Fibroblast of skin of right biceps (primary cell): ENCODE data around the gene GRIK1.
"Not testable (repeated sequence)": the region's sequence is repeated elsewhere in the genome, so short reads cannot be mapped to it uniquely, and the experiment has no call there.

Experiments
- DNase-seq: peaks from one replicate; pipeline ENCODE4 v3.0.0-alpha.2; 2013

Gene GRIK1

DNA sequence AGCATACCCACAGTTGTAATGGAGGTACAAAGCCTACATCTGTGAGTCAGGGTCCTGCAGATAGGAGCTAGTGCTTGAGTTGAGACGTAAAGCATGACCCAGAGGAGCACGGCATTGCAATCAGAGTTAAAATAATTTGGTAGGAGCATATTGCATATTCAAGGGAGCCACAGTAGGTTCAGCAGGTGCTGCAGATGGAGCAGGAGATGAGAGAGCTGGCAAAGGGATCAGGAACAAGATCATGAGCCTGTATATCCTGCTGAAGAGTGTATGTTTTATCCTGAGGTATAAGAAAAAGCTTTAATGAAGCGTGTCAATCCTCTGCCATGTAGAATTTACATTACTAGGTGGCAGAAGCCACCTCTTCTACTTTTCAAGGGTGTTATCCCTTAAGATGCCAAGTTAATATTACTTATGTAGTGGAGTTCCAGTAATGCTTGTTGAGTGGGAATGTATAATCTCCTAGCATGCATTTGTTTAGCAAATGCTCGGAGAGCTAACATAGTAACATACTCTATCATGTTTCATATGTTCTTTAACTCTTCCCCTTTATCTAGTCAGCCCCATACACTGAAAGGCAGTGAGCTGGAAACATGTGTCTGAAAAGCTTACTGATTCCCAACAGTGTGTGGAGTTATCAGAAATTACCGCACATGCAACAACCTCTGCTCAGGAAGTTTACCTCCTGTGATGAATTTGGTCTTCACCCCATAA lies 300.3 kb downstream of the GRIK1 start:
- DNase-seq, result no peak

DNA sequence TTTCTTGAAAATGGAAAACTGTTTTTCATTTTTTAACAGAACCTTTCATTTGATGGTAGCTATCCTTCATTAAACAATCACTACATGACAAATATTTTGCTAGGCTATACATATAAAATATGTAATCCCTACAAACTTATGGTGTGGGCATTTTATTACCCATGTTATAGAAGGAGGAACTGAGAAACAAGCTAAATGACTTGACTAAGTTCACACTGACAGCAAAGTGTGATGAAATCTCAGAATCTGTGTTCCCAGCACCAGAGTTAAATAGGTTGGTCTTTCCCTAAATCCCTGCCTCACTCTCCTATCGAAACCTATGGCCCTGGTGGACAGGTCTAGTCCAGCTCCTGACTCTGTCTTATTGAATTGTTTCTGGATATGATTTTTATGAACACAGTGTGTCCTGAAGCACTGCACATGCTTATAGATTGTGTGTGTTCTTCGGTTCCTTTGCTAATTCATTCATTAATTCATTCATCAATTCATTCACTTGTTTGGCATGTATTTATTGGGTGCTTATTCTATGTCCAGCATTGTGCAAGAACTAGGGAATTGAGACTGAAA lies 301.0 kb downstream of the GRIK1 start:
- DNase-seq, result no peak

DNA sequence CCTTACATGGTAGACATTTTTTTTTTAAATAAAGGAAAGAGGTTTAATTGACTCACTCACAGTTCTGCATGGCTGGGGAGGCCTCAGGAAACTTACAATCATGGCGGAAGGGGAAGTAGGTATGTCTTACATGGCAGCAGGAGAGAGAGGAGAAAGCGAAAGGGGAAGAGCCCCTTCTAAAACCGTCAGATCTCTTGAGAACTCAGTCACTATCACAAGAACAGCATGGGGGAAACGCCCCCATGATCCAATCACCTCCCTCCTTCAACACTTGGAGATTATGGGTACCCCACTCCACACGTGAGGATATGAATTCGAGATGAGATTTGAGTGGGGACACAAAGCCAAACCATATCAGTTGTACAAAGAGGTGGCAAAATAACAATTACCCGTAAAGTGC lies 301.7 kb downstream of the GRIK1 start:
- DNase-seq, result no peak

DNA sequence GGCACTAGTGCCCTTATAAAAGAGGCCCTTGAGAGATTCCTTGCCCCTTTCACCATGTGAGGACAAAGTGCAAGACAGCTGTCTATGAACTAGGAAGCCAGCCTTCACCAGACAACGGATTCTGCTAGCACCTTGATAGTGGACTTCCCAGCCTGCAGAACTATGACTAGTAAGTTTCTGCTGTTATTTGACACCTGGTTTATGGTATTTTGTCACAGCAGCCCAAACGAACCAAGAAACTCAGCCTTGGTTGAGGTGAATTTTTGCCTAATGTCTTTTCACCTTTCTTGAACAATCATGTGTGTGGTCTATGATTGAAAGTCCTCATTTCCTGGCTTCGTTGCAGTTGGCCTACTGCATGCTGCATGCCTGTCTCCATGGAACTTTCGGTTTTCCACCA lies 302.2 kb downstream of the GRIK1 start:
- no peak for DNase-seq

DNA sequence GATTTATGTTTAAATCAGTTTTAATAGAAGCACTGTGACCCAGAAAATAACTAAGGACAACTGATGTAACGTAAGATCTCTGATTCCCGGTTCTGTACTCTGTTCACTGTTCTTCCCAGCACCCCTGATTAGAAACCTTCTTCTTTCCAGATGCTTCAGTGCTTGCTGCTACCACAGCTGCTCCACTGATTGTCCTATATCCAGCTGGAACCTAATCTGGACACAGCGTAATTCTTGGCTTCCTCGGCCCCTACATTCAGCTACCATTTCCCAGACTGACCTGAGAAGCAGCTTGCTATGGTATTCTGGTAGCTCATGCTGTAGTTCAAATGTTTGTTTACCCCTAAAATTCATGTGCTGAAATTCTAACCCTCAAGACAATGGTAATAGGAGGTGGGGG lies 302.7 kb downstream of the GRIK1 start:
- DNase-seq, result no peak

DNA sequence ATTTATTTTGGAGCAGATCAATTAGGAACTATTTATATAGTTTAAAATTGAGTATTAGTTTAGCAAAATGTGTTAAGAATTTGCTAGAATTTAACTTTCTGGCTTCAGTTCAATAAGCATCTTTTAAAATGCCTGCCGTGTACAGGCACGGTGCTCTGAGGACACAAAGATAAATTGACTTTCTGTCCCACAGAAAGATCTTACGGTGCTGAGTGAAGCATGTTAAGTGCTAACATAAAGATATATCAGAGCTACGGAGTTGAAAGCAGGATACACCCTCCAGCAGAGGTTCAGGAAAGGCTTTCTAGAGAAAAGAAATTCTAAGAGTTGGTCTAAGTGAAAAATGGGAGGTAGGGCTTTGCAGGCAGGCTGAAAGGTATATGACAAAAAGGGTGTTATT lies 305.4 kb downstream of the GRIK1 start:
- no peak for DNase-seq

DNA sequence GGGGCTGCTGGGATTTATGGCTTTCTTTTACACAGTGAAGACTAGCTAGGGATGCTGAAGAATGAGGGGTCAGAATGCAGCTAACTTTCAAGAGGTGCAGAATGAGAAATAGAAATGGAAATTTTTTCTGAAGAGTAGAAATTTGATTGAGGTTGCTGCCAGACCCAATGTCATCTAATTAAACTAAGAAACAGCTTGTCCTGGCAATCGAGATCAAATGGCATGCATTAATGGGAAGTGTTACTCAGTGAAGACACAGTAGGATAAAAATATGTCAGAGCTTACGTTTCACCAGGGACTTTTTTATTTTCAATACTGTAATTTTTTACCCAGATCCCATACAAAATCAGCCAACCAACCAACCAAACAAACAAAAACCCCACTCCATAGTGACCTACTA lies 306.0 kb downstream of the GRIK1 start:
- DNase-seq, result no peak

DNA sequence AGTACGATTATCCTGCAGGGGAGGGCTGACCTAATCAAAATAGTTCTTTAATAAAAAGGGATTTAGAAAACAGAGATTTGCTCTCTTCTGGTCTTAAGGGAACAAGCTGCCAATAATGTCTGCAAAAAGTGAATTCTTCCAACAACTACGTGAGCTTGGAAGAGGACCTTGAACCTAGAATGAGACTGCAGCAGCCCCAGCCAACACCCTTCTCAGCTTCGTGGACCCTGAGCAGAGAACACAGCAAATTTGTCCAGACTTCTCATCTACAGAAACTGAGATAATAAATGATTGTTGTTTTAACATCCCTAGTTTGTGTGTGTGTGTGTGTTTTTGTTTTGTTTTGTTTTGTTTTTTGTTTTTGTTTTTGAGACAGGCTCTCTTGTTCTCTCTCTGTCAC lies 309.4 kb downstream of the GRIK1 start:
- no peak for DNase-seq

DNA sequence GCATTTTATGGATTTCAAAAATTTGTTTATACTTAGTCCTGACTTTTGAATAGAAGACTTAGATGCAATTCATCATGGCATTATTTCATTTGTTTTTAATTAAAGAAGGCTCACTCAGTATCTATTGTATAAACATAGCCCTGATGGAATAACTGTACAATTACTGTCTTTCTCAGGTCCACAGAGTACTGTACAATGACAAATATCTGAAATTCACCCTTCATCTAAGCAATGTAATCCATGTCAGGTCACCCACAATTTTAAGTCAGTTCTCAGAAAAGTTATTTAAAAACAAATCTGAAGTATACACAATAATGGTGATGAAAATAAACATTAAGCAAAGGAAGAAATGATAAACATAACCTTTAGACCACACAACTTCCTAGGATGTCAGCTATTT lies 311.9 kb downstream of the GRIK1 start:
- no peak for DNase-seq

DNA sequence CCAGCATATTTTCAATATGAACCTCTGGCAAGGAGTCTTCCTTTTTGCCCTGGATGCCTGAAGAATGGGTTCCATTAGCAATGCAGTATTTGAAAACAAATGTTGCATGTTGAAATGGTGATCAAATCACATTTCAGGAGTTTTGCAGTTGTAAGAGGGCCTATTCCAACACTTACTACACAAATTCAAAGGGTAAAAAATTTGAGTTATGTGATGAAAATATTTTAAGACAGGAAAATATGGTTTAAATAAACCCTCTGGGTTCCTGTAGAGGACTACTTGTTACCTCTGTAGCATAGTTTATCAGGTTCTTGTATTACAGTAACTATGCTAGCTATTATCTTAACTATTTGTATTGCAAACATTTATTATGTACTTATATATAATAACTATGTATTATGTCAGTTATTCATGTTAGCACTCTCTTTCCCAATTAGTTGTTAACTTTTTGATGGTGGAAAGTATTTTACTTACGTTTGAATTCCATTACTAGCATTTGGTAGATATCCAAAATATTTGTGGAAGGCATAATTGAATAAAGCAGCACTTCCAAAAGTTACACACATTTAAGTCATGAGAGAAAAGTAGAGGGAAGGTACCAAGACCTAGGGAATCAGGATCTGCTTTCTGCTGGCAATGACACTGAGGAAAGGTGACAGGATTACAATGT lies 312.9 kb downstream of the GRIK1 start:
- peak; percentile 52 for DNase-seq

DNA sequence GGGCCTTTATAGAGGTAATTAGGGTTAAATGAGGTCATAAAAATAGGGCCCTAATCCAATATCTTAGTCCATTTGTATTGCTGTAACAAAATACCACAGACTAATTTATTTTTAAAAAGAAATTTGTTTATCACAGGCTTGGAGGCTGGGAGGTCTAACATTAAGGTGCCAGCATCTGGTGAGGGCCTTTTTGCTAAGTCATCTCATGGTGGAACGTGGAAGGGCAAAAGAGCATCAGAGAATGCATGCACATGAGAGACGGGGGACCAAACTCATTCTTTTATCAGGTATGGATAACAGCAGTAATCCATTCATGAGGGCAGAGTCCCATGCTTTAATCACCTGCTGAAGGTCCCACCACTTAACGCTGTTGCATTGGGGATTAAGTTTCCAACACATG lies 313.8 kb downstream of the GRIK1 start:
- DNase-seq, result no peak

DNA sequence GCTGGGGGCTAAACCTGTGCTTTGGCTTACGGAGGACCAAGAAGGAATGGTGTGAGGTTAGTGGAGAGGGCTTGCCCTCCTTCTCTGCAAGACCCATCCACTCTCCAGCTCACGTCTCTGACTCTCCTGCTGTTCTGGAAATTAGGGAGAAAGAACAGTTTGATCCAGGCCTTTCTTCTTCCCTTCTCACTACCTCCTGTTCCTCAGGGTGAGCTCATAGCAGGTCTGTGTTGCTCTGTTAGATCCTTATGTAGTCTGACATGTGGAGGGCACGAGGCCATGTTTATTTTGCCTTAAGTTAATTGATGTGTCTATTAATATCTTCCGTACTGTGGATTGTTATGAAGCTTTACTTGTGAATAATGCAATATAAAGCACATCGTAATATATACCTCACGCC lies 315.0 kb downstream of the GRIK1 start:
- no peak for DNase-seq

DNA sequence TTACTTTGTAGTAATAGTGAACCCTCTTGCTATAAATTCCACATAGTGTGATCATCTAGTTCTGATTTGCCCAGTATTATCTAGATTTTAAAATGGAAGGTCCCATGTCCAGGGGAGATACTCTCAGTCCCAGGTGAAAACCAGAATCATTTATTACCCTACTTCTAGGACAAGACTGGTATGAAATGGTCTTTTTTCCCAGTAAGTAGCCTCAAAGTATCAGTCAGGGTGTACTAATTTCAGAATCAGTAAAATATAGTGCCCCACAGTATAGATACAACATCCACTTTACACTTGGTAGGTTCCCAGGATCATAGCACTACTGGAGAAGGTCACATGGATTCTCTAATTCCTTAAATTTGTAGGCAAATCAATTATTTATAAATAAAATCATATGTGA lies 318.3 kb downstream of the GRIK1 start:
- no peak for DNase-seq

DNA sequence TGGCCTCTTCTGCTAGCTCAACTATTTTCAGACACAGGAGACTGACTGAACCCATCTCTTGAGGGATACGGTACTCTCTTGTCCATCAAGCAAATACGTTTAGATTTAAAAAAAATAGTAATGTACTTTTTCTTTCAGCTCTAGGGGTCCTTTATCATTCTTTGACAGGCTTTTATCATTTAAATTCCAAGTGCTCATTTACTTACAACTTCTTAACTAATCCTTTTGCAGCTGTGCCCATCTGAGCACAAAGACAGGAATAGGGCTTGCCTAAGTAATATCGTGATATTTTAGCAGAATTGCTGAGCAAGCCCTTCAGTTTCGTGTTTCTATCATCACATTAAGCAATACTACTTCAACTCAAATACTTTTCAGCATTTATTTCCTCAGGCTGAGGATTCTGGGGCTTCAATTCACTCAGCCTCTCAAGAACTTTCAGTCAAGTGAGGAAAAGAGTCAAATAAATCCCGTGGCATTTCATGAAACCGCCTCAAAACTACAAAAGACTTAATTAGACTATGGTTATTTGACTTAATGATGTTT lies 323.5 kb downstream of the GRIK1 start:
- no peak for DNase-seq

DNA sequence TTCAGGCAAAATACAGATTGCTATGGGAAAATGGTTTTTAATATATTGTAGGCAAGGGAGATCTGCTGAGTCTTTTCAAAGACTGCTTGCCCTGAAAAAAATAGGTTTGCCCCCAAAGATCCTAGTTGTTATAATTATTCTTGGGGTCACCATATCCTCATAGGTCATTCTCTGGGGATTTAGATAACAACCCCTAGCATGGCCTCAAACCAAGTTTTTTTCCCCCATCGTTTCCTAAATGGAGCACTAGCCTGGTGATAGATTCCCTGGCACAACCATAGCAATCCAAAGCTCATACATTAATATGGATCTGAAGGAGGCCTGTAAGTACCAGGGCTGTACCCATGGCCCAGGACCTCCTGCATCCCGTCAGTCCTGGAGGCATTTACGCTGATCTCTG lies 325.9 kb downstream of the GRIK1 start:
- no peak for DNase-seq

DNA sequence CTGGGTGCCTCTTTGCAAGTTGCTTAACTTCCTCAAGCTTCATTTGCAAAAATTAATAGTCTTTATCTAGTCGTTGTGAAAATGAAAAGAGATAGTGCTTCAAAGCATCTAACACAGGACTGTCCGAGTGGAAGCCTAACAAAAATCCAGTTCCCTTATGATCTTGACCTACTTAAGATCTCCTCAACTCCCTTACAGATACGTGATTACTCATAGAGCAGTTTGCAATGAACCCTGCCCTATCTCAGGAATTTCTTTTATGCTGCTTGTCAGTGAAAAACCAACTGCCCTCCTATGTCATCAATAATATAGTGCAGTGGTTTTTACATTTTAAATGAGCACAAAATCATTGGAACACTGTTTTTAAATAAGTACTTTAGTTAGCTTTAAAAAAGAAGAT lies 326.8 kb downstream of the GRIK1 start:
- no peak for DNase-seq

DNA sequence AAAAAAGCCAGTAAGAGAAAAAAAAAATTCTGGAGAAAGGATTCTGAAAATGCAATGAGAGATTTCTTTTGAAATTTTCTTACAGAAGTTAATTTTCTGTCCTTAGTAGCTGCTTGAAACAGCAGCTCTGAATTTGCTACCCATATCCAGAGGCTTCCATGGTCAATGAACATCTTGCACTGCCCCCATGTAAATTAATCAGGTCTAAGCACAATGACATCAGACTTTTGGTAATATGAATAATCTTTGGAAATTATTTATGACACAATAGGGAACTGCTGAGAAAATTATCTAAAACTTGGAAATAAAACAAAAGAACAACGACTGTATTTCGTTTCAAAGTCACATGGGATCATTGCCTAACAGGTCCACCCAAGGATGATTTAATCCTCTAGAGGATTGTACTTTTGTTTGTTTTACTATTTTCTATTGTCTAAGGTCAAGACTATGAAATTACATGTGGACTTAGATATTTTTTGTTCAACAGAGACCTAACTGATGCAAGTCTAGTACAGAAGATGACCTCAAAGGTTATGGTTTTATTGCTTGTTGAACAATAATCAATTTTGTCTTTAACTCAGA lies 328.9 kb downstream of the GRIK1 start:
- DNase-seq, result no peak

DNA sequence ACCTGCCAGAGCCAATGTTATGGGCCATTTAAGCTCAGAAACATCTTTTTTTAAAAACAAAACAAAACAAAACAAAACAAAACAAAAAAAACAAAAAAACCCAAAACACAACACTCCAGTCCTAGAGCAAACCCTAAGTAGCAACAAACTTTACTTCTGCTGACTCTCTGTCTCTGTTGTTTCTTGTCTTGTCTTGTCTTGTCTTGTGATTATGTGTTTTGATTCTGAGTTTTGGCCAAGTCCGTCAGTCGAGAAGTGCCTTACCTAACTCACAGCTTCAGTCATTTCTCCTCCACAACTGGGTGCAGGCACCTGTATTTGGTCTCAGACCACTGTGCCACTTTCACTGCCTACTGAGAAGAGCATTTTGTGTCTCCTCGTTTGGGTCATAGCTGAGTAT lies 333.2 kb downstream of the GRIK1 start:
- no peak for DNase-seq

DNA sequence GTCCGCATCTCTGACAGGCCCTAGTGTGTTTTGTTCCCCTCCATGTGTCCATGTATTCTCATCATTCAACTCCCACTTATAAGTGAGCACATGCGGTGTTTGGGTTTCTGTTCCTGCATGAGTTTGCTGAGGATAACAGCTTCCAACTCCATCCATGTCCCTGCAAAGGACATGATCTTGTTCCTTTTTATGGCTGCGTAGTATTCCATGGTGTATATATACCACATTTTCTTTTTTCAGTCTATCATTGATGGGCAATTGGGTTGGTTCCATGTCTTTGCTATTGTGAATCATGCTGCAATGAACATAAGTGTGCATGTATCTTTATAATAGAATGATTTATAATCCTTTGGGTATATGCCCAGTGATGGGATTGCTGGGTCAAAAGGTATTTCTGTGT lies 334.6 kb downstream of the GRIK1 start:
- not testable (repeated sequence) for DNase-seq

DNA sequence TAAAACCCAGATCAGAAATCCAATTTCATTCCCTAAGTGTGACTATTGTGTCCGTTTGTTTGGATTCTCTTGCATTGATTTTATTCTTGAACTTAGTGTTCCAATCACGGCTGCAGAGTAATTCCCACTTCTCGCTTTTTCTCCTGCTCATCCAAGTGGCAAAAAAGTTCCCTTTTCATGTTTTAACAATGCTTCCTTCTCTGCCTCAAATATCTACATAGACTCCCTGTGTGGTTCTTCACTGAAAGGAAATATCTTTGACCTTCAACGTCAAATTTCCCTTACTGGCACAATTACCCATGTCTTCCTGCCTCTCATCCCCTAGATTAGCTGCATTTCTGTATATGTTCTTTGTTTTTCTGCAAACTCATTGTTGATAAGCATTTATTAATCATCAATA lies 335.7 kb downstream of the GRIK1 start:
- DNase-seq, result no peak

DNA sequence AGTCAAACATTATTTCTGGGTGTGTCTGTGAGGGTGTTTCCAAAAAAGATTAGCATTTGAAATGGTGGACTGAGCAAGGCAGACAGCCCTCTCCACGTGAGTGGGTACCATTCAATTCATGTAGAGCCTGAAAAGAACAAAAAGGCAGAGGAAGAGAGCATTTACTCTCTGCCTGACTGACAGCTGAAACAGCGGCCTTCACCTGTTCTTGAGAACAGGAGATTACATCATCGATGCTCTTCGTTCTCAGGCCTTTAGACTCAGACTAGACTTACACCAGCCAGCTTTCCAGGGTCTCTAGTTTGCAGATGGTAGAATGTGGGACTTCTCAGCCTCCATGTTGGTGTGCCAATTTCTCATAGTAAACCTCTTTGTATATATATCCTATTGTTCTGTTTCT lies 338.7 kb downstream of the GRIK1 start:
- no peak for DNase-seq

DNA sequence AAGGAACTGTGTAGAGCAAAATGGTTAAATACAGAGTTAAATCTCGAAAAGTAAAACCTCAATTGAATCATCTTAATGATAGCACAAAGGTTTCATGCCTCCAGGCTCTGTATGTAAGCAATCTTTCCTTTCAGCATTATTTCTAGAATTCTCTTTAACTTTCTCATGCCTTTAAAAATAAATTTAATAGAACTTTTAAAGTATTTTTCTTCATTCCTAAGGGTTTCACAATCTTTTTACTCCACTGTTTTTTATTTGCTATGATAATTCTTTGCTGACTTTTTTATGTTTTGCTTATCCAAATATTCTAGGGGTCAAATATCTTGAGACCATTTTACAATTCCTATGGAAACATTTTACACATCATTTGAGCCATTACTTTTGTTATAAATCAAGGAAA lies 353.1 kb downstream of the GRIK1 start:
- DNase-seq, result no peak

DNA sequence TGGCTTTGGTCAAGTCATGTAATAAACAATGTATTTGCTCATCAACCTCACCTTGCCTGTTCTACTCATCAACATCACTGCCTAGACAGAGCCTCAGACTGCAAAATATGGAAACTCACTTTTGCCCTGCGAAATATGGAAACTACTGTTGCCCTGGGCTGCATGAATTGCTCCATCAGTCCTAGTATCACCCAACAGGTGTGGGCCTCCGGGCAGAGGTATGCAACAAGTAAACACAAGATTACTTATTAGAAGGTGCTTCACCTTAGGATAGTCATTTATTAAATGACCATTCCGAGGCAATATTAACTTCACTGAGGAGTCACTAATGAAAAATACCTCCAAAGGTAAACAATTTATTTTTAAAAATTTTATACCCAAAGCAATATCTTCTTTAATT lies 354.3 kb downstream of the GRIK1 start:
- no peak for DNase-seq

DNA sequence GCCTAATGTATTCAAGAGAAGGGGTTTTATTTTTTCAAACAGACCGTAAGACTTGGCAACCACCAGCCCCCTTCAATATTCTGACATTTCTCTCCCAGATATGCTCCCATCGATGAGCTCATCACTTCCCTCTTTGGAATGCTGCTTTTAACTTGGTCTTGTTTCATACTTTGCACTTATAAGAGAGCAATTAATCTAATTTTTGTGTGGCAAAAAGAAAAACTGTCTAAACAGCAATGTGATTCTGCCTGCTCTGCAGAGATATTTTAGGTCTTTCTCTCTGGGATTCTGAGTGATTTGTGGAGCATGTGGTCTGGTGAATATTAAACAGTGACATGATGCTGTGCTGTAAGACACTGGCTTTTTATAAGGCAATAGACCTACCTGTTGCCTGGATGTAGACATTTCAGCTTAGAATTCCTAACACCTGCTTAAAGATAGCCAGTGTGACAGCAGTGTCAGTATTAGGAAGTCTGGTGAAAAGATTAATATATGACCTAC lies 356.3 kb downstream of the GRIK1 start:
- DNase-seq, result no peak
